Measurements from ENCODE around the gene ERCC6L2. TPM values are rescaled to one million over a fixed set of nuclear protein-coding genes. Genes with fewer than 3 reads are reported as not detected.

ERCC6L2 gene
- total RNA-seq, 1 donor from 2014 or later: 55.5 TPM

DNA sequence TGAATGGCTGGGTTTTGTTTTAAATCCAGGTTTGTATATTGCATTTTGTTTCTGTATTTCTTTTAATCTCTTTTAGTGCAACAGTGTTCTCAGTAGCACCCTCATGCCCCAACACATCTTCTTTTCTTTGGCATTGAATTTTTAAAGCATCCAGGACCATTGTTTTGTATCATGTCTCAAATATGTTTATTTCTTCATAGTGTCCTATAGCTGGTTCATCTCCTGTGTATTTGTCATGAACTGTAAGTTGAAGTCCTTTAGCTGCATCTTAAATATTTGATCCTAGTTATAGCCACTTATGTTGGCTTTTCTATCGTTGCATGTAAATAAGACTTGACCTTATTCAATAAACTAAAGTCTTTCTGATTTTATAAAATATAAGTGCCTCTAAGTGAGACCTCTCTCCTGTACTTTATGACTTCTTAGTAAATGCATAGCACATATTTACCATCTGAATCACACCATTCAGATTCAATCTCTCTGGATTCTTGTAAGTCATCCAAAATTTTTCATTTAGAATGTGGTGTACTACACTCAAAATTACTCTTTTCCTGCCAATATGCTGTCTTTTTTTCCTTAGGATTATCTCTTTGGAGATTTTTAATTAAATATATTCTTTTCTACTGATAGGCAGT, 21.0 kb upstream of the ERCC6L2 start:
- Mint-ChIP-seq H3K36me3 (peaks cover 26% of the 10 kb centered on the region), H3K27me3 (no peaks in the 10 kb centered on the region), H3K4me1 (ENCODE audit: unreplicated experiment) (peaks cover 26% of the 10 kb centered on the region), H3K4me3 (no peak overlapping the region), H3K9me3 (peaks cover under 1% of the 10 kb centered on the region), H3K27ac (no peak overlapping the region)
- DNase-seq (ENCODE audit: extremely low spot score, unreplicated experiment): no peak
- TF ChIP-seq, protein P1, sequence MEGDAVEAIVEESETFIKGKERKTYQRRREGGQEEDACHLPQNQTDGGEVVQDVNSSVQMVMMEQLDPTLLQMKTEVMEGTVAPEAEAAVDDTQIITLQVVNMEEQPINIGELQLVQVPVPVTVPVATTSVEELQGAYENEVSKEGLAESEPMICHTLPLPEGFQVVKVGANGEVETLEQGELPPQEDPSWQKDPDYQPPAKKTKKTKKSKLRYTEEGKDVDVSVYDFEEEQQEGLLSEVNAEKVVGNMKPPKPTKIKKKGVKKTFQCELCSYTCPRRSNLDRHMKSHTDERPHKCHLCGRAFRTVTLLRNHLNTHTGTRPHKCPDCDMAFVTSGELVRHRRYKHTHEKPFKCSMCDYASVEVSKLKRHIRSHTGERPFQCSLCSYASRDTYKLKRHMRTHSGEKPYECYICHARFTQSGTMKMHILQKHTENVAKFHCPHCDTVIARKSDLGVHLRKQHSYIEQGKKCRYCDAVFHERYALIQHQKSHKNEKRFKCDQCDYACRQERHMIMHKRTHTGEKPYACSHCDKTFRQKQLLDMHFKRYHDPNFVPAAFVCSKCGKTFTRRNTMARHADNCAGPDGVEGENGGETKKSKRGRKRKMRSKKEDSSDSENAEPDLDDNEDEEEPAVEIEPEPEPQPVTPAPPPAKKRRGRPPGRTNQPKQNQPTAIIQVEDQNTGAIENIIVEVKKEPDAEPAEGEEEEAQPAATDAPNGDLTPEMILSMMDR (conservative IDR thresholded peaks at IDR 0.05): no peak

- peaks cover 26% of the 10 kb centered on the region for H3K4me1 Mint-ChIP-seq (ENCODE audit: unreplicated experiment)
- peaks cover 17% of the 10 kb centered on the region for H3K36me3 Mint-ChIP-seq
- H3K9me3 Mint-ChIP-seq: no peaks in the 10 kb centered on the region
- H3K4me3 Mint-ChIP-seq: no peak overlapping the region
- H3K27me3 Mint-ChIP-seq: no peaks in the 10 kb centered on the region
- H3K27ac Mint-ChIP-seq: no peak overlapping the region
- TF ChIP-seq, protein P1 (conservative IDR thresholded peaks at IDR 0.05): no peak
- DNase-seq (ENCODE audit: extremely low spot score, unreplicated experiment): no peak
Measured at GRCh38 chr9:95855961-95856360, 19.5 kb upstream of the ERCC6L2 start.

- peaks cover 7% of the 10 kb centered on the region for H3K9me3 Mint-ChIP-seq
- H3K4me3 Mint-ChIP-seq: no peak overlapping the region
- TF ChIP-seq, protein P1 (conservative IDR thresholded peaks at IDR 0.05): no peak
- H3K27ac Mint-ChIP-seq: no peak overlapping the region
- H3K27me3 Mint-ChIP-seq: no peaks in the 10 kb centered on the region
- H3K36me3 Mint-ChIP-seq: peaks cover 17% of the 10 kb centered on the region
- peaks cover 26% of the 10 kb centered on the region for H3K4me1 Mint-ChIP-seq (ENCODE audit: unreplicated experiment)
- no peak for DNase-seq (ENCODE audit: extremely low spot score, unreplicated experiment)
Measured at GRCh38 chr9:95857124-95857523, 18.4 kb upstream of the ERCC6L2 start.

- H3K4me3 Mint-ChIP-seq: no peak overlapping the region
- TF ChIP-seq, protein P1 (conservative IDR thresholded peaks at IDR 0.05): no peak
- no peak for DNase-seq (ENCODE audit: extremely low spot score, unreplicated experiment)
- no peak overlapping the region for H3K27ac Mint-ChIP-seq
- H3K36me3 Mint-ChIP-seq: peaks cover 17% of the 10 kb centered on the region
- H3K9me3 Mint-ChIP-seq: peaks cover 10% of the 10 kb centered on the region
- no peaks in the 10 kb centered on the region for H3K27me3 Mint-ChIP-seq
- peaks cover 26% of the 10 kb centered on the region for H3K4me1 Mint-ChIP-seq (ENCODE audit: unreplicated experiment)
Measured at GRCh38 chr9:95857896-95858295, 17.6 kb upstream of the ERCC6L2 start.

GRCh38 chr9:95862343-95862742, 13.1 kb upstream of the ERCC6L2 start:
- no peaks in the 10 kb centered on the region for H3K27me3 Mint-ChIP-seq
- peaks cover 15% of the 10 kb centered on the region for H3K9me3 Mint-ChIP-seq
- no peak overlapping the region for H3K4me3 Mint-ChIP-seq
- no peak overlapping the region for H3K27ac Mint-ChIP-seq
- no peak for DNase-seq (ENCODE audit: extremely low spot score, unreplicated experiment)
- TF ChIP-seq, protein P1 (conservative IDR thresholded peaks at IDR 0.05): no peak
- H3K4me1 Mint-ChIP-seq (ENCODE audit: unreplicated experiment): peaks cover 11% of the 10 kb centered on the region
- peaks cover 26% of the 10 kb centered on the region for H3K36me3 Mint-ChIP-seq

Measured in type B pancreatic cell (in vitro differentiated cells).